ENCODE data around the gene ID1. TPM values are rescaled to one million over a fixed set of nuclear protein-coding genes. Genes with fewer than 3 reads are reported as not detected.

ID1 gene
- total and polyA plus RNA-seq, 2 of the 13 experiments (the other 11 are each of a cell fraction or from before 2014, with no cell fraction given): 320 to 419 TPM

GRCh38 chr20:31562241-31562640, 42.8 kb upstream of the ID1 start:
- BruUV-seq (replicated peaks): no TSS peak
- in situ Hi-C loops (cut with HindIII; ENCODE audit: extremely low pct_ligation_motif_present, low pct_unique_long_range_greater_than_20kb): loop anchor here (5.0 to 10.0 kb wide), 2 partner anchors 50 to 163 kb away; partner anchors contain the start of gene BCL2L1
- H3K27me3 ChIP-seq (ENCODE audit: control insufficient read depth in 1 of 2, insufficient read depth in 2 of 2, low read length in 2 of 2): no peaks in the 10 kb centered on the region
- H3K79me2 ChIP-seq (ENCODE audit: insufficient read depth, low read length): no peaks in the 10 kb centered on the region
- H3K9me3 ChIP-seq (ENCODE audit: low read length): no peaks in the 10 kb centered on the region
- intact Hi-C loops (cut with micrococcal nuclease; ENCODE audit: unreplicated experiment): loop anchor here (2.0 kb wide), 1 partner anchor 159 kb away; no protein-coding TSS in a partner anchor
- H3K36me3 ChIP-seq (replicated peaks in 1 of 2; ENCODE audit: control insufficient read depth in 1 of 2, insufficient read depth in 2 of 2, low read length in 2 of 2): peaks cover 52 to 78% of the 10 kb centered on the region in 2 experiments
- peak; percentile 3; the same call in 1 of the 3 replicates for ATAC-seq
- ChIA-PET CTCF (ENCODE audit: low intra/inter-chr PET ratio, low total read pairs) (interaction anchor here (1.0 to 12.9 kb wide), 4 partner anchors 10 to 58 kb away, joined by 3 to 454 read pairs (median 3); no protein-coding TSS in a partner anchor), POLR2A (interaction anchor here (1.0 to 6.5 kb wide), 7 partner anchors 8 to 99 kb away, joined by 3 to 203 read pairs (median 6); partner anchors contain the start of gene ID1)
- WGBS (ENCODE audit: low lambda C conversion rate): 100% methylated on average over 1 of the region's 1 CpG
- no peak for DNase-seq (ENCODE audit: low spot score)
- TF ChIP-seq RFXAP (CRISPR knock-in tag; IDR thresholded peaks at IDR 0.05; ENCODE audit: borderline replicate concordance) (0 out of 2 replicates have a peak, but pooled peaks have one; percentile 6), SP4 (CRISPR knock-in tag; IDR thresholded peaks at IDR 0.05) (no peak), ZNF430 (CRISPR knock-in tag; IDR thresholded peaks at IDR 0.05) (0 out of 2 replicates have a peak, but pooled peaks have one; percentile 28), HHEX (CRISPR knock-in tag; IDR thresholded peaks at IDR 0.05) (0 out of 2 replicates have a peak, but pooled peaks have one; percentile 0), ZNF709 (CRISPR knock-in tag; IDR thresholded peaks at IDR 0.05) (0 out of 2 replicates have a peak, but pooled peaks have one; percentile 7), THAP9 (CRISPR knock-in tag; IDR thresholded peaks at IDR 0.05; ENCODE audit: borderline replicate concordance) (0 out of 2 replicates have a peak, but pooled peaks have one; percentile 5), SSRP1 (CRISPR knock-in tag; IDR thresholded peaks at IDR 0.05) (peak; percentile 91), POLR2A (IDR thresholded peaks at IDR 0.05; ENCODE audit: insufficient read depth in 1 of 2, low read depth in 2 of 2, low read length in 2 of 2) (peak in 1 of 2 experiments; percentile 12; a peak in 1 of 4 replicates), XRCC5 (optimal IDR thresholded peaks at IDR 0.05; ENCODE audit: low read length) (no peak), MED13 (CRISPR knock-in tag; IDR thresholded peaks at IDR 0.05) (0 out of 2 replicates have a peak, but pooled peaks have one; percentile 15), PRDM10 (CRISPR knock-in tag; IDR thresholded peaks at IDR 0.05; ENCODE audit: low read depth) (no peak)
- peak overlapping the region; percentile 38 for H3K27ac ChIP-seq (ENCODE audit: extremely low read length, insufficient read depth, low read length)
- no peak overlapping the region for H3K9ac ChIP-seq (ENCODE audit: insufficient read depth, low read depth, low read length)
- H3K4me1 ChIP-seq (ENCODE audit: insufficient read depth, low read length): peaks cover 30% of the 10 kb centered on the region
- H2AFZ ChIP-seq (ENCODE audit: low read length): no peak overlapping the region
- H4K20me1 ChIP-seq (ENCODE audit: insufficient read depth, low read length): no peaks in the 10 kb centered on the region; the same call in 1 of the 2 replicates
- FAIRE-seq: no peak
- H3K4me2 ChIP-seq (ENCODE audit: low read depth, low read length): no peak overlapping the region
- H3K4me3 ChIP-seq (replicated peaks in 1 of 3; ENCODE audit: insufficient read depth in 1 of 3, low read depth in 2 of 3, low read length in 3 of 3): no peak overlapping the region

All from HepG2 (cell line).